Stimulated activated CD8-positive, alpha-beta memory T cell treated with anti-CD3 and anti-CD28 coated beads, Interleukin-4, amount 100 ng/mL, for 48 hours (primary cell): ENCODE results near the gene USP19.

ENCODE experiments used
- DNase-seq: peaks from one replicate; pipeline ENCODE4 v3.0.0-alpha.2; 2020

Gene USP19

DNA sequence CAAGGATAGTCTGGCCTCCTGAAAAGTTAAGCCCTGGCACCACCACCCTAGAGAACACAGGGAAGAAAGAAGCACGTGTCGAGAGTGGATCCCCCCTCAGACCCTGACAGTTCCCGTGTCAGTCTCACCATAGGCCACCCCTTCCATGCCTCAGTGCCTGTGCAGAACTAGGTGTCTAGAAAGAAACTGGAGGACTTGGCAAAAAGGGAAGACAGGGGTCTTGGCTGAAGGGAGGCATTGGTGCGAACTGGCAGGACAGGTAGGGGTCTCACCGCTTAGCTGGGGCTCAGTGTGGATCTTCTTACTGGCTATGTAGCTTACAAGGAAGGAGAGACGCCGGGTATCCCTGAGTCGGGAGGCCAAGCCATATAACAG lies 16.6 kb downstream of the USP19 start:
- no peak for DNase-seq

DNA sequence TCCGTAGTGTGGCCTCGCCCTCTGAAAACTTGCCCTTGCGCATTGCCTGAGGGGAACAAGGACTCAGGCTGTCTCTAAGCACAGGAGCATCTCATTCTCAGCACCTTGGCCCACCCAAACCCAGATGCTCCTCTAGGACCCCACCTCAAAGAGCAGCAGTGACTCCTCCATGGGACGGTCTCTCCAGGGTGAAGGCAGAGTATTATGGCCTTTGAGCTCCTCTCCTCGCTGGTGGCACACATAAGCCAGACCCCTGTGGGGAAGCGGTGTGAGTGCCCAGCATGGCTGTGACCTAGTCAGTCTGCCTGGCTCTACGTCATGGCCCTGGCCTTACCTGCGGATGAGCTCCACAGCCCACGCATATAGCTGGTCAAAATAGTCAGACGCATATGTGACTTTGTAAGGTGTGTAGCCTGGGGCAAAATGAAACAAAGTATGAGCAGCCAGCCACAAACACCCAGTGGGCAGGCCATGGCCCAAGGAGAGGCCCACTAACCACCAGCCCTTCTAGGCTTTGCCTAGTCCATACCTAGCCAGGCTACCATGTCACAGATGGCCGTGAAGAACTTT lies 20.5 kb downstream of the USP19 start:
- no peak for DNase-seq

DNA sequence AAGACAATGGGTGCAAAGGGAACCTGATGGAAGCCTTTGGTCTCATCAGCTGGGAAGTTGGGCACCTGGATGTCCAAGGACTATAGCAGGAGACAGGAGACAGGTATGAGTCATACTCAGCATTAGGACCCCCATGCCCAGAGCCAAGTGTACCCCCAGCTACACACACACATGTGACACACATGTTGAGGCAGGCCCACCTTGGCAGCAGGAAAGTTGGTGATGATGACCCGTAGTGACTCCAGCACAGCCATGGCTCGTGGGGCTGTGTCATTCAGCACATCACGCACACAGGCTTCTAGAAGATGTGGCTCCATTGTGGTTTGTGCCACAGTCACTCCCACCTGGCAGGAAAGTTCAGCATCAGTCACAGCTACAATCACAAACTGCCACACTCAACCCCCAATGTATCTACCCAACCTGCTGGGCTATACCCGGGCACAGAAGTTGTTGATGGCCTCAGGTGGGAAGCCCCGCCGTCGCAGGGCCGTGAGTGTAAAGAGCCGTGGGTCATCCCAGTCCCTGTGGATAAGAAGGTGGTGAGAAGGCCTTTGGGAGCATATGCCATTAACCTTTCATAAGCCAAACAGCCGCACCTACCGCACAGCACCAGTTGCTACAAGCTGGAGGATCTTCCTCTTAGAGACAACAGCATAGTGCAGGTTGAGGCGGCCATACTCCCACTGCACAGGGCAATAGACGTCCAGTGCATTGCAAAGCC lies 21.6 kb downstream of the USP19 start:
- no peak for DNase-seq

DNA sequence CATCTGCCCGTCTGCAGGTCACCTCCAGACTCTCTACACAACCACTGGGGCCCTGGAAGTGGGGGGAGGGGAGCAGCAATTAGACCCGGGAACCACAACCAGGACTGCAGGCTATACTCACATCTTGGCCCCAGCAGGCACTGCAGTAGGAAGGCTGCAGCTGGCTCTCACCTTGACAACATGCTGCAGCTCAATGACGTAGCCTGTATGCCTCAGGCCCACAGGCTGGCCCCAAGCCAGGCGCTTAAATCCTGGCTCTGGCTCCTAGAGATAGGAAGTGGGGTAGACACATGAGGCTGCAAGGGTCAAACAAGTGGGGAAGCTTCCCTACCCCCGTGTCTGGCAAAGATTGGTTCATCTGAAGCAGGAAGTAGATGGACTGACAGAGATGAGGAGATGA lies 22.2 kb downstream of the USP19 start:
- no peak for DNase-seq

DNA sequence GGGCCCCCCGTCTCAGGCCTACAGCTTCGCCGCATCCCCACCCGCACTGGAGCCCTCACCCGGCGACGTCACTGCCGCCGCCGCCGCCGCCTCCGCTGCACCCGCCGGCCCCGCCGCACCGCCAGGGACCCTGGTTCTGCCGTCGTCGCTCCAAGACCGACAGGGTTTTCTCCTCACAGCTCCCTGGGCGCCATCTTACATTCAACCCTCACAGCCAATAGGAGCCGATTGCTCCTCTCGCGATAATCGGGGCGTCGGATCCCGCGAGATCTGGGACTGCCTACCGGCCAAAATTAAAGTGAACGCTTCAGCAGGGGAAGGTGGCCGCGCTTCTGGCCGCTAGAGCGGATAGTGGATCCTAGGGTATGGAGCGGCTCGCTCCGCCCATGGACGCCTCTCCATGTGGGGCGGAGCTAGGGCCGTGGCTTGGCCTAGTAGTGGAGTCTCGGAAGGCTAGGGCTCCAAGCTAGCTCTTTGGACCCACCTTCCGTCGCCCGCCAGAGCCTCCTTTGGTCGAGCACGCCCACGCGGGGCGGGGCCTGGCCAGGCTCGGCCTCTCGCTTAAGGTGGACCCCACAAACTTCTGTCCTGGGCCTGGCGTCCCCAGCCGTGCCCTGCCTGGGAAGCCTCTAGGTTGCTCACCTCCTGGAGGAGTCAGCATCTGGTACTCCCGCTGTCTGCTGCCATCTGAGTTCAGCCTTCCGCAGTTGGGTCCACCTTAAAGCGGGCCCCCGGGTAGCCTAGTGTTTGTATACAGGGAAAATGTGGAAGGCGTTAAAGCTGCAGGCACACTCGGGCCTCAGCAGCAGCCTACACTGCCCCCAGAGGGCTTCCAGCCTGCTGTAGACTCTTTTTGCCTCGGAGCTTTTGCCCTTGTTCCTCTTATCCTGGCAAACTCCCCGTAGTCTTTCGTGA lies 26.5 kb downstream of the USP19 start, which contains the start of gene QRICH1:
Gene QRICH1, minus strand, starts transcription at position 219 of the 915 bp plus-strand sequence. CDS start 17,054 bp downstream, outside the sequence.
- peak; percentile 96 for DNase-seq

DNA sequence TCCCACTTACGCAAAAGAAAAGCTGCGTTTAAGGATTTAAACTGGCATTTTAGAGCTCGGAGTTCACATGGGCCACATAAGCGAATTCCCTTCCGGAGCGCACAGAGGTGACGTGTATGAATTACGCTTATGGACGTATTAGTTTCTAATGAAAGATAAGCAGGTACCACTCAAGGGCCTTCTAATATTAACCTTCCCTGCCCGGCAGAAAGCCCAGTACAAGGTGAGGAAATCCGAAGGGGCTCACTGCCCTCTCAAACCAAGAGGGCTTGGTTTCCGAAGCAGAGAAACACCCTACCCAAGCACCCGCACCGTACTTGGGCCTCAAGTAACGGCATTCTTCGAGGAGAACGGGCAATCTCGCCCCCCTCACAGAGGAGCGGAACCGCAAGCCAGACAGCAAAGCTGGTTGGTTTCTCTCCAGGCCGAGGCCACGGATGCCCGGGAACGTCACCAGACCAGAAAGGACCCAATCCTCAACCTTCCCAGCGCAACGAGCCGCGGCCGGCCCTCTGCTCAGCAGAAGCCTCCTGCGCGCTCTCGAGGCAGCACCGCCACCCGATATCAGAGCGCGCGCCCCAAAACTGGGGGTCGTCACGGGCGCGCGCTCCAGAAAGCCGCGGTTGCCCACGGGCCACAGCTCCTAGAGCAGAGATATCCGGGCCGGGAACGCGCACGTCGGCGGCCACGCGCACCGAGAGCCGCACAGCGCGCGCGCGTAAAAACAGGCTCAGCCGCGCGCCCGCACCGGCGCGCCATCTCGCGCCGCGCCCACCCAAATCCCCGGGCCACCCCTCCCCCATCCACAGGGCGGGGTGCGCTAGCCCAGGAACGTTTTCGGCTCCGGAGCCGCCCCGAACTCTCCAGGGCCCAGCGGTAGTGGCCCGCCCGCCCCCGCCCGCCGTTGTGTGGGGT lies 27.4 kb downstream of the USP19 start:
- peak; percentile 90 for DNase-seq

DNA sequence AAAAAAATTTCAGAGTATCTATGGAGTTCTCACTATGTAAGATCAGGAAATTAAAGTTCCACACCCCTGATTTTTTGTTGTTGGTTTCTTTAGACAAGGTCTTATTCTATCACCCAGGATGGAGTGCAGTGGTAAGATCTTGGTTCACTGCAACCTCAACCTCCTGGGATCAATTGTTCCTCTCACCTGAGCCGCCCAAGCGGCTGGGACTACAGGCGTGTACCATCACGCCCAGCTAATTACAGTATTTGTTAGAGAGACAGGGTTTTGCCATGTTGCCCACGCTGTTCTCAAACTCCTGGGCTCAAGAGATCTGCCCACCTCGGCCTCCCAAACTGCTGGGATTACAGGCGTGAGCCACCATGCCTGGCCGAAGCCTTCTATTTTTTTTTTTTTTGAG lies 39.2 kb downstream of the USP19 start:
- DNase-seq, result no peak

DNA sequence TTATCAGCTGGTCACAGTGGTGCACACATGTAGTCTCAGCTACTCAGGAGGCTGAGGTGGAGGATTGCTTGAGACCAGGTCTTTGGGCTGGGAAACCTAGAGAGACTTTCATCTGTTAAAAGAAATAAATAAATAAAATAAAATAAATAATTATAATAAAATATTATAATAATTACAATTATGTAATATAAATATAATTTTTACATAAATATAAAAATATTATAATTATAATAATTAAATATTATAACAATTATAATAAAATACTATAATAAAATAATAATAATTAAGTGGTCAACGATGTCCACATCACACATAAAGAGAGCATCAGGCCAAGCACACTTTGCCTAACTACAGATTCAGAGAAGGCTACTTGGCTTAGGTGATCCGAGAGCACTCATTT lies 41.4 kb downstream of the USP19 start:
- no peak for DNase-seq

DNA sequence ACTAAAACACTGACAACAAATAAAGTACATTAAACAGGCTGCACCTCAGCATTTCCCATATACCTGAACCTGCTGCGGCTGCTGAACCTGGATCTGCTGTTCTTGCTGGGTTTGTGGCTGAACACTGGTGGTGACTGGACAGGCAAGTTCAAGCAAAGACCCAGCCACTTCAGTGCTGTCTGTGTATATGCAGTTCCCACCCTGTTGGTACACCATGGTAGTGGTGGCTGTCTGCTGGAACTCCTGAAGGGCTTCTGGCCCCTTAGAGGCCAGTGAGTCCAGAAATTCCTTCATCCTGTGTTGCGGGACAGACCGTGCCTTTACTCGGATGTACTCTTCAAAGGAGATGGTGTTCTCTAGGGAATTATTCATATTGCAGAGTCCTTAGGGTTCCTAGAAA lies 44.0 kb downstream of the USP19 start:
- DNase-seq, result no peak

DNA sequence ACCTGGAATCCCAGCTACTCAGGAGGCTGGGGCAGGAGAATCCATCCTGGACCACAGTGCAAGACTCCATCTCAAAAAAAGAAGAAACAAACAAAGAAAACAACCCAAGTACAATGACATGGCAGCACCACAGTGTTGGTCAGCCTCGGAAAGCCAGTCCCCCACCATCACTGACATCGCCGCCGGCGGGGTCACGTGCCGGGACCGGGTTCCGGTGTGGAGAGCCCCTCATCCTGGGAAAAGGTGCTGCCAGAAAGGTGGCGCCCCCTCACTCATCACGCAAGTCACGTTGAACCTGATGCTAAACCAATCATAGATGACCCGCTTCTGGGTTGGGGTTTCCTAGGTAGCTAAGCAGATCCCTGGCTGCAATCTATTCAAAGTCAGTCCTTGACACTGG lies 44.5 kb downstream of the USP19 start:
- DNase-seq, result no peak
